NCI-H2227 (cell line): ENCODE measurements around the gene BZW2.
A peak's percentile ranks its signal among the peaks of the same experiment; 100 is the strongest.

ENCODE experiments used
- DNase-seq: peaks from one replicate; lab custom pipeline; 2025; ENCODE audit not compliant: unreplicated experiment; lab: John Stamatoyannopoulos, UW

BZW2 gene

GRCh38 chr7:16645593-16646471 lies at the start of gene BZW2, which contains the start of gene ANKMY2:
BZW2 (plus strand) TSS chr7:16646181; CDS start chr7:16665444, 19,263 bp downstream.
ANKMY2 (minus strand) TSS chr7:16645754; CDS start chr7:16645573, 181 bp downstream.
- peak; percentile 95 for DNase-seq

GRCh38 chr7:16598015-16598414 lies 48.0 kb upstream of the BZW2 start:
- no peak for DNase-seq

GRCh38 chr7:16599860-16600259 lies 46.1 kb upstream of the BZW2 start:
- DNase-seq, result no peak

GRCh38 chr7:16603633-16604032 lies 42.3 kb upstream of the BZW2 start:
- no peak for DNase-seq

- no peak for DNase-seq
Measured at GRCh38 chr7:16604054-16604453, 41.9 kb upstream of the BZW2 start.

DNA sequence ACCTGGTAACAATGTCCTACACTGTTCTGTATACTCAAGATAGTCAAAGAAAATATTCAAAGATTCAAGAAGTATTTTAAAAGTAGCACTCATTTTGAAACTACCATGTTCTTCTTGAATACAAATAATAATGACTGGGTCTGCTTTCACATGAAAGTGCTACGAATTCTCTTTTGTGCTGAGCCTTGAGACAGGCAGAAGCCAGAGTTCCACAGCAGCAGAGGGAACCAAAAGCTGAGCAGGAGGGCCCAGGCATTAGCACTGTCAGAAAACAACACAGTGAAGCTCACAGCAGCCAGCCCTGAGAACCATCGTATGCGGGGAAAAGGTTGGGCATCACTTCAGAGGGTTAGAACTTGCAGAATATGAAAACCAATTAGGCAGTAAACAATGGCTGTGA lies 39.3 kb upstream of the BZW2 start:
- no peak for DNase-seq

GRCh38 chr7:16609842-16610450 lies 36.0 kb upstream of the BZW2 start:
- DNase-seq, result no peak

GRCh38 chr7:16611711-16612110 lies 34.3 kb upstream of the BZW2 start:
- DNase-seq, result no peak

DNA sequence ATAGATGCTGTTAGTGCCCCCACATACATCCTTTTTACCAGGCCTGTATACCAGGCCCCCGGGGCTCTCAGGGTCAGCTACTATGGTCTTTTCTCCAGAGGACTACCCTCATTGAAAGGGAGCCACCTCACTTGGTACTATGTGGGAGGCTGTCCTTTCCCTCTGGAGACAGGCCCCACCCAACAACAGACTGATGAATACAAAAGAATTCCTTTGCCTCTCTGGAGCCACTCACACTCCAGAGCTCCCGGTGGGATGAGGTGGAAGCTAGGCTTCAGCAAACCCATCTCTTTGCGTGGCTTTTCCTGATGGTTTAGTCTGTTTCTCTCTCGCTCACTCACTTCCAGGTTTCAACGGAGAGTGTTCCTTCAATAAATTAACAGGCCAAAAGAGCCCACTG lies 30.8 kb upstream of the BZW2 start:
- DNase-seq, result no peak

DNA sequence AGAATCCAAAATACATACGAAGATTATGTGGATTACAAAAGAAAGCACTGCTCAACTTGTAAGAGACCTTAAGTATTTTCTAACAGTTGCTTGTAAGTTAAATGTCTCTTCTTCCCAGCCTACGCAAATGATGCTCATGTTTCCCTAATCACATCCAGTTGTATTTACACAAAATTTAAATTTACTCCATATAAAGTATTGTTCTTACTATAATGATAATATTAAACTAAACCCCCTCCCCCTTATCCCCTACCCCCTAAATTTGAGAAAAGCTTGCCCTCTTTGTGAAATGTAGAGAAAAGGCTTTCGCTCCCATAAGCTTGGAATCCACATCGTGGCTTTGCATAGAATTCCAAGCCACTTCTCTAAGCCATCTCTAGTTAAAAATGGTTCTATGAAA lies 29.9 kb upstream of the BZW2 start:
- no peak for DNase-seq

- no peak for DNase-seq
Measured at GRCh38 chr7:16616542-16616941, 29.4 kb upstream of the BZW2 start.

GRCh38 chr7:16619979-16620408 lies 26.0 kb upstream of the BZW2 start:
- no peak for DNase-seq

GRCh38 chr7:16626388-16626787 lies 19.6 kb upstream of the BZW2 start:
- no peak for DNase-seq

DNA sequence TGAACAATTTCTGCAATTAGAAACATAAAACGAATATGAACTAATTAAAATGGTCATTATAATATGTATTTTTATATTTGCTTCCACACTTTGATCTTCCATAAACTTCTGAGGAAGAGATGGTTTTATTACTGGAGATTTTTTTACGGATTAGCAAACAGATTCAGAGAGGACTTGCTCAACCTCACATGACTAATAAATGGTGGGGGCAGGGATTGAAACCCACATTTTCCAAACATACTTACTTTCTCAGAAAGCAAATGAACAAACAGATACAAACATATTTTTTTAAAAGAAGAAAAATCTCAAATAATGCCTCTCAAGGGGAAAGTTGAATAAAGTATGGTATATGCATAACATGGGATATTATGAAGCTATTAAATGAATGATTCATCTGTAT lies 18.7 kb upstream of the BZW2 start:
- DNase-seq, result no peak

- DNase-seq, result no peak
Measured at GRCh38 chr7:16630654-16631053, 15.3 kb upstream of the BZW2 start.

DNA sequence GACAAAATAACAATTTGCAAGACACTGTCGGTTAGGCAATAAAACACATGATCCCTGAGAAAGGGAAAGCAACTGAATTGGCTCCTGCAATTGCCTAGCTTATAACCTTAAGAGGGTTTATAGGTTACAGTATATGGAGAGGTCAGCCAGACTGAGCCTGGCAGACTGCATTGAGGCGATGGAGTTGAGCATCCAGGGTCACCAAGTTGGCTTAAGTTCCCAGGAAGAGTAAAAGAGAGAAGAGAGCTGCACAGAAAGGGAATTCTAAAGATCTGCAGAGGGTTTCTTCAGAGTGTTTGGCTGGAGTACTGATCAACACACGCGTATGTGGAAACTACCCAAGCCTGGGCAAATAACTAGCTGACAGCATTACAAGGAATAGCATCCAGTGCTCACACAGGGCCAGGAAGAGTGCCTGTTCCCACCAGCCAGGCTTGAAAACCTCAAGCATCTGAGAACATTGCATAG lies 11.7 kb upstream of the BZW2 start:
- DNase-seq, result no peak

GRCh38 chr7:16636555-16637101 lies 9.4 kb upstream of the BZW2 start:
- no peak for DNase-seq

GRCh38 chr7:16637379-16637778 lies 8.6 kb upstream of the BZW2 start:
- DNase-seq, result no peak

DNA sequence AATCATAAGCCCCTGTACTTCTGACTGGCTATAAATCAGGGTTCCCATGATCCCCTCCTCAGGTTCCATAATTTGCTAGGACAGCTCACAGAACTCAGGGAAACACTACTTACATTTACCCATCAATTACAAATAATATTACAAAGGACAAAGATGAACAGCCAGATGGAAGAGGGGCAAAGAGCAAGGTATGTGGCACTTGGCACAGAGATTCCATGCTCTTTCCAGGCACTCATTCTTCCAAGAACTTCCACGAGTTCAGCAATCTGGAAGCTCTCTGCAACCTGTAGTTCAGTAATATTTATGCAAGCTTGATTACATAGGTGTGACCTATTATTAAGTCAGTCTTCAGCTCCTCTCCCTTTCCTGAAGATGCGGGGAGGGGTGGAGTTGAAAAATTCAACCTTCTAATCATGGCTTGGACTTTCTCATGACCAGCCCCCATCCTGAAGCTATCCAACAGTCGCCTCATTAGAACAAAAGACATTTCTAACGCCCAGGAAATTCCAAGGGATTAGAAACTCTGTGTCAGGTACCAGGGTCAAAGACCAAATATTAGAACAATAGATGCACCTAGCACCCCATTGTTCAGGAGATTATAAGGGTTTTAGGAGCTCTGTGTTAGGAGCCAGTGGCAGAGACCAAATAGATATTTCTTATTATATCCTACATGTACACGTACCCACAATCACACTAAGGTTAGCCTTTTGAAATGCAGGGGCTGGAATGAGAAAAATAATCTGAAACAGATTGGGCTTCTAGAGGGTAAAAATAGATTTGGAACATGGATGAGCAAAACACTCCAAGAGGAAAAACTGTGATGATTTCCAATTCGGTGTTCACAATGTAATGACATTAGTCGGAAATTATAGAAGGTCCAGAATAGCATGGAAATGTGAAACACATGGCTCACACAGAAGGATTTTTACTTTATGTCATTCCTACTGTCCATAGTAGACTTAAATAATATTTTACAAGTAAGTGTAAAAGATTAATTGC lies 7.4 kb upstream of the BZW2 start:
- peak; percentile 31 for DNase-seq

GRCh38 chr7:16644157-16644556 lies 1.8 kb upstream of the BZW2 start:
- no peak for DNase-seq
